IPS-20b (cell line): ENCODE measurements around the gene CCT3.
"Not testable (repeated sequence)": the region's sequence is repeated elsewhere in the genome, so short reads cannot be mapped to it uniquely, and the experiment has no call there.

Experiments
- H3K27ac ChIP-seq: one replicate; pipeline ENCODE4 v1.5.1; 2013; ENCODE audit warnings: low read length
- H3K27me3 ChIP-seq: 2 replicates; pipeline ENCODE4 v1.6.1; 2013; ENCODE audit warnings: mild to moderate bottlenecking, low read length, inconsistent platforms; ENCODE audit not compliant: insufficient read depth
- H3K36me3 ChIP-seq: 2 replicates; pipeline ENCODE4 v1.6.1; 2013; ENCODE audit warnings: low read depth, mild to moderate bottlenecking, inconsistent platforms, low read length, moderate library complexity; ENCODE audit not compliant: insufficient read depth
- H3K4me1 ChIP-seq: 2 replicates; pipeline ENCODE4 v1.6.1; 2013; ENCODE audit warnings: mild to moderate bottlenecking, control low read depth, inconsistent platforms, low read length, moderate library complexity; ENCODE audit not compliant: insufficient read depth
- H3K4me3 ChIP-seq: 2 replicates; pipeline ENCODE4 v1.5.1; 2013; ENCODE audit warnings: mild to moderate bottlenecking, low read length, inconsistent platforms
- H3K9ac ChIP-seq: 2 replicates; pipeline ENCODE4 v1.6.1; 2013; ENCODE audit warnings: low read depth, mild to moderate bottlenecking, inconsistent platforms, low read length, moderate library complexity
- H3K9me3 ChIP-seq: 2 replicates; pipeline ENCODE4 v1.6.1; 2013; ENCODE audit warnings: mild to moderate bottlenecking, low read depth, low read length, inconsistent platforms; ENCODE audit not compliant: insufficient read depth

The CCT3 gene

DNA sequence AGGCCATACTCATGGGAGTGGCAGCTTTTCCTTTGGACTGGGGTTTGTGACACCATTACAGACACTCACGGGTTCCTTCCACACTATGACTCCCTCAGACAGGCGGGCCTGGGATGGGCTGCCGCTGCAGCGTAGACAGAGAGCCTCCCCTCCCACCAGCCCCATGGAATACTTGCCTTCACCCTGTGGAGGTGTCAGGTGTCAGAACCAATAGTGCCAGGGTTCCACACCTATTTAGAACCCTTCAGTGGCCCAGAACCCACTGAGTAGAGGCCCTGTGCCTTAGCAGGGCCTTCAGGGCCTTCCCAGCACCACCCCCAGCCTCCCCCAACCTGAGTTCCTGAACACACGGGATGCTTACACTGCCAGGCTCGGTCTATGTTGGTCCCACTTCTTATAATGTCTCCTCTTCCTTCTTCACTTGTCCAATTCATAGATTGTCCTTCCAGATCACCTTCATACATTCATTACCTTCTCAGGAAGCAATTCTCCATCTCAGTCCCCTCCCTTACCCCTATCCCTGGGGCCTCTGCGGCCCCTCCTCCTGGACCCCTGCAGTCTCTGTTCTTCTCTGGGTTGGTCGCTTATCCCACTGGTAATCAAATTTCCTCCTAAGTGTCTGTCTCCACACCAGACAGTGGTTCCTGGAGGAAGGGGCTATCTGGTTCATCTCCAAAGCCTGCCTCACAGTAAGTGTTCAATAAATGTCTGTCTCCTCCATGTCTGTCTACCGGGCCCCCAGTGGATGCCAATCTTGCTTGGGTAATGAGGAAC, 29.5 kb upstream of the CCT3 start:
- Histone ChIP-seq H3K9me3 (no peaks in the 10 kb centered on the region), H3K27ac (no peak overlapping the region), H3K4me3 (no peak overlapping the region), H3K27me3 (peaks cover 52% of the 10 kb centered on the region), H3K9ac (no peak overlapping the region), H3K4me1 (peaks cover 8% of the 10 kb centered on the region), H3K36me3 (no peaks in the 10 kb centered on the region)

- Histone ChIP-seq H3K27me3 (peaks cover 42% of the 10 kb centered on the region), H3K4me3 (no peak overlapping the region), H3K9ac (no peak overlapping the region), H3K27ac (no peak overlapping the region), H3K36me3 (no peaks in the 10 kb centered on the region), H3K9me3 (no peaks in the 10 kb centered on the region), H3K4me1 (peaks cover 8% of the 10 kb centered on the region)
Observed at GRCh38 chr1:156366378-156367166, 28.5 kb upstream of the CCT3 start.

DNA sequence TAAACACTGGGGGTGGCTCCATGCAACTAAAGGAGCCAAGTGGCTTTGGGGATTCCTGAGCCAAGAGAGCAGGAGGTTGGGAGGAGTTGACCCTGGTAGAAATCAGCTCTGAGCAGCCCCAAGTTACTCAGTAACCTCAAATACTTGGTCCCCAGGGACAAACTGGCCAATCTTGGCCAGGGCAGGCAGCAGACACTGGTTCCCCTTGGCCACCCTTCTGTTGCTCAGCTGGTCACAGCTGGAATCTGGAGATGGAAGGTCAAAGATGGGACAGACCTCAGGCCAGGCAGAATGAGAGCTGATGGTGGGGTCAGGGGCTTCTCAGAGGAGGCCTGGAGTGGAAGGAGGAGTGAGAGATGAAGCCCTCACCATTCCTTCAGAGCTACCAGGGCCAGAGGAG, 27.7 kb upstream of the CCT3 start:
- H3K4me3 ChIP-seq = no peak overlapping the region
- peaks cover 8% of the 10 kb centered on the region for H3K4me1 ChIP-seq
- H3K36me3 ChIP-seq = no peaks in the 10 kb centered on the region
- H3K9ac ChIP-seq = no peak overlapping the region
- H3K27me3 ChIP-seq = peaks cover 39% of the 10 kb centered on the region
- no peaks in the 10 kb centered on the region for H3K9me3 ChIP-seq
- no peak overlapping the region for H3K27ac ChIP-seq

GRCh38 chr1:156360534-156360933, 22.4 kb upstream of the CCT3 start:
- H3K4me3 ChIP-seq = no peak overlapping the region
- H3K36me3 ChIP-seq = no peaks in the 10 kb centered on the region
- H3K9me3 ChIP-seq = no peaks in the 10 kb centered on the region
- H3K27me3 ChIP-seq = 0 out of 2 replicates have a peak, but pooled peaks cover 4% of the 10 kb centered on the region
- H3K9ac ChIP-seq = no peak overlapping the region
- H3K27ac ChIP-seq = no peak overlapping the region
- no peaks in the 10 kb centered on the region for H3K4me1 ChIP-seq

GRCh38 chr1:156359973-156360372, 21.9 kb upstream of the CCT3 start:
- Histone ChIP-seq H3K27ac (no peak overlapping the region), H3K9me3 (no peaks in the 10 kb centered on the region), H3K9ac (no peak overlapping the region), H3K4me3 (no peak overlapping the region), H3K4me1 (no peaks in the 10 kb centered on the region), H3K36me3 (no peaks in the 10 kb centered on the region), H3K27me3 (0 out of 2 replicates have a peak, but pooled peaks cover 4% of the 10 kb centered on the region)

- no peaks in the 10 kb centered on the region for H3K4me1 ChIP-seq
- H3K4me3 ChIP-seq = no peak overlapping the region
- no peaks in the 10 kb centered on the region for H3K27me3 ChIP-seq
- no peak overlapping the region for H3K9ac ChIP-seq
- H3K9me3 ChIP-seq = no peaks in the 10 kb centered on the region
- H3K27ac ChIP-seq = no peak overlapping the region
- H3K36me3 ChIP-seq = no peaks in the 10 kb centered on the region
Observed at GRCh38 chr1:156359249-156359648, 21.2 kb upstream of the CCT3 start.

DNA sequence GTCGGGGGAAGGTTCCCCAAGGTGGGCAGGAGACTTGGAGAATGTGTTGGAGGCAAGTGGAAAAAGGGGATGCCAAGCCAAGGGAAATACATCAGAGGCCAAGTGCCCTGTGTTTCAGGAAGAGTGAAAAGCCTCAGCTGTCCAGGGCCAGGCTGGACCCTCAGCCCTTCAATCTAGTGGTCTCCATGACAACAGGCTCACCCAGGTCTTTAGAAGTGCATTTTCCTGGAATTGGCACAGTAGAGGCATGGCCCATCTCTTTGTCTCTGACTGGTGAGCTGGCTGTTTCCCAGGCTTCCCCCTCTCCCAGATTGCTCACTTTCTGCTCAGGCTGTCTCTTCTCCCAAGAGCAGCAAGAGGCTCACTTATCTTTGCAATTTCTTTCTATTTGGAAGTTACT, 20.5 kb upstream of the CCT3 start:
- Histone ChIP-seq H3K4me1 (no peaks in the 10 kb centered on the region), H3K27me3 (no peaks in the 10 kb centered on the region), H3K4me3 (no peak overlapping the region), H3K27ac (no peak overlapping the region), H3K9me3 (no peaks in the 10 kb centered on the region), H3K36me3 (no peaks in the 10 kb centered on the region), H3K9ac (no peak overlapping the region)

DNA sequence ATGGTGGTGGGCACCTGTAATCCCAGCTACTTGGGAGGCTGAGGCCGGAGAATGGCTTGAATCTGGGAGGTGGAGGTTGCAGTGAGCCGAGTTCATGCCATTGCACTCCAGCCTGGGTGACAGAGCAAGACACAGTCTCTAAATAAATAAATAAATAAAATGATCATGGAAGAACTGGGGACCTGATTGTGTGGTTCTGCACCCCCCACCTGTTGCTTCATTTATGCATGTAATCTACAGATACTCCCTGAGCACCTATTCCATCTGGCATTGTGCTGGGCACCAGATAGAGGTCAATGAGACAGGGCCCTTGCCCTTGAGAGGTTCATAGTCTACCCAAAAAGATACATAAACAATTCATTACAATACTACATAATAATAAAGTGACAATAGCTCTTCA, 19.9 kb upstream of the CCT3 start:
- H3K4me1 ChIP-seq = no peaks in the 10 kb centered on the region
- H3K9me3 ChIP-seq = no peaks in the 10 kb centered on the region
- no peak overlapping the region for H3K4me3 ChIP-seq
- H3K36me3 ChIP-seq = no peaks in the 10 kb centered on the region
- H3K9ac ChIP-seq = no peak overlapping the region
- no peak overlapping the region for H3K27ac ChIP-seq
- no peaks in the 10 kb centered on the region for H3K27me3 ChIP-seq

DNA sequence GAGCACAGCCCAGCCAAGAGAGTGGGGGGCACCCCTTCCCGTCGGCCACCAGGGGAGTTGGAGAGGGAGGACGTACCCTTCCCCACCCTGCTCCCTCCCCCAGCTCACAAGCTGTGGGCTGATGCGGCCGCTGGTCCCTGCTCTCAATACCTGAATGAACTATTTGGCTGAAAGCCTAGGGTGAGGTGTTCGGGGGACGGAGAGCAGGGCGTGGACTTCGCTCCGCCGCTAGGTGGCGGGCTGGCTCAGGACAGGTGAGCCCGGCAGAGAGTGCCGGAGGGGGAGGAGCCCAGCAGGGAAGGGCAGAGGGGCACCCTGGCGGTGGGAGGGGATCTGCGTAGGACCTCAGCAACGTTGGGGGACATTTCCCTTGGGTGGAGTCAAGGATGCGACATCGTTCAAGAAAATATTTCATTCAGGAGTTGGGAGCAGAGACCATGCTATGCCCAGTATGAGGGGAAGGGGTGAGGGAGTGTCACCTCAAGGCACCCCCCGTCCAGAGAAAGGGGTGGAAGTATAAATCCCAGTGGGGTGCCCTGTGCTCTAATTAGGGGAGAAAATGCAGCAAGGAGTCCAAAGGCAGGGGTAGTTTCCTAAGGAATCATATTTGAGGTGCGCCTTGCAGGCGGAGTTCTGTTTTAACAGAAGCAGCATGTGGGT, 18.9 kb upstream of the CCT3 start:
- H3K27me3 ChIP-seq = no peaks in the 10 kb centered on the region
- H3K4me3 ChIP-seq = peak overlapping the region; percentile 68
- no peak overlapping the region for H3K27ac ChIP-seq
- H3K9me3 ChIP-seq = no peaks in the 10 kb centered on the region
- H3K9ac ChIP-seq = no peak overlapping the region
- no peaks in the 10 kb centered on the region for H3K36me3 ChIP-seq
- H3K4me1 ChIP-seq = no peaks in the 10 kb centered on the region

GRCh38 chr1:156356262-156356874, 18.3 kb upstream of the CCT3 start:
- Histone ChIP-seq H3K4me3 (peak overlapping the region; percentile 68; the same call in 1 of the 2 replicates), H3K9me3 (no peaks in the 10 kb centered on the region), H3K27me3 (no peaks in the 10 kb centered on the region), H3K4me1 (no peaks in the 10 kb centered on the region), H3K27ac (no peak overlapping the region), H3K36me3 (no peaks in the 10 kb centered on the region), H3K9ac (no peak overlapping the region)

DNA sequence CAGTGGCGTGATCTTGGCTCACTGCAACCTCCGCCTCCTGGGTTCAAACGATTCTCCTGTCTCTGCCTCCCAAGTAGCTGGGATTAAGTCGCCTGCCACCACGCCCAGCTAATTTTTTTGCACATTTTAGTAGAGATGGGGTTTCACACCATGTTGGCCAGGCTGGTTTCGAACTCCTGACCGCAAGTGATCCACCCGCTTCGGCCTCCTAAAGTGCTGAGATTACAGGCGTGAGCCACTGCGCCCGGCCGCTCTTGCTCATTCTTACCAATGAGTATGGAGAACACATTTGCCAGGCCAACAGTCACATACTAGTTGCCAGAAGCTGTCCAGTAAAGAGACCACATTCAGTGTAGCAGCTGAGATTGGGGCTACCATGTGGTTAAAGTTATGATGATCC, 14.4 kb upstream of the CCT3 start:
- H3K27me3 ChIP-seq, H3K9ac ChIP-seq, H3K4me3 ChIP-seq, H3K9me3 ChIP-seq, H3K36me3 ChIP-seq, H3K4me1 ChIP-seq, H3K27ac ChIP-seq: not testable (repeated sequence)
